Measurements from ENCODE around the gene HMGXB3. TPM values are rescaled to one million over a fixed set of nuclear protein-coding genes. Genes with fewer than 3 reads are reported as not detected.

The HMGXB3 gene
- total RNA-seq, 1 donor from 2014 or later, result 64.0 TPM

DNA sequence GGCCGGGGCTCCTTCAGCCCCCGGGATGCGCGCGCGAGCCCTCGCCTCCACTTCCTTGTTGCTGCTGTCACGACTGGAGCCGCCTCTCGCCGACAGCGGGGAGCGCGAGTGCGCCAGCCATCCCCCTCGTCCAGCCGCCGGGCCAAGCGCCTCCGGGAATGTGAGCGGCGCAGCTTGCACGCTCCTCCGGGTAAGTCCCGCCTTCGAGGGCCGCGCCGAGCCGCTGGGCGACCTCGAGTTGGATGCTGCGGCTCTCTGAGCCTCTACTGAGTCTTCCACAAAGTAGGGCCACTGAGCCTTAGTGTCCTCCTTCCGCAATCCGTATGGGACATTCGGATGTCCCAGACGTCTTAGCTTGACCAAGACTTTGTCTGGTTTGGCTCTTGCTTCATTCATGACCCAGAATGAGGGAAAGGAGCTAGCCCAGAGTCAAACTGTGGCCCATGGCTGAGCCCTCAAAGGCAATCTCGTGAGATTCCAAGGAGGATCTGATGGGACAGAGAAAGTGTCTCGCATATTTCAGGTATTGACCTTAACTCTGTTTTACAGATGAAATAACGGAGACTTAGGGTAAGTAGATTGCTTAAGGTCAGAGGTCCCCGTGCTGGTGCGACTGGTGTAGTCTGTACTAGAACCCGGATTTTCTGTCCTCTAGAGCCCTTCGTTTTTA, 586 bp downstream of the HMGXB3 start:
- Histone ChIP-seq H3K27me3 (ENCODE audit: control insufficient read depth, insufficient read depth, low read length) (no peaks in the 10 kb centered on the region), H3K4me3 (ENCODE audit: low read depth, low read length) (peak overlapping the region; percentile 94), H3K36me3 (ENCODE audit: control insufficient read depth, insufficient read depth, low read length) (no peaks in the 10 kb centered on the region)
- TF ChIP-seq, protein P1, sequence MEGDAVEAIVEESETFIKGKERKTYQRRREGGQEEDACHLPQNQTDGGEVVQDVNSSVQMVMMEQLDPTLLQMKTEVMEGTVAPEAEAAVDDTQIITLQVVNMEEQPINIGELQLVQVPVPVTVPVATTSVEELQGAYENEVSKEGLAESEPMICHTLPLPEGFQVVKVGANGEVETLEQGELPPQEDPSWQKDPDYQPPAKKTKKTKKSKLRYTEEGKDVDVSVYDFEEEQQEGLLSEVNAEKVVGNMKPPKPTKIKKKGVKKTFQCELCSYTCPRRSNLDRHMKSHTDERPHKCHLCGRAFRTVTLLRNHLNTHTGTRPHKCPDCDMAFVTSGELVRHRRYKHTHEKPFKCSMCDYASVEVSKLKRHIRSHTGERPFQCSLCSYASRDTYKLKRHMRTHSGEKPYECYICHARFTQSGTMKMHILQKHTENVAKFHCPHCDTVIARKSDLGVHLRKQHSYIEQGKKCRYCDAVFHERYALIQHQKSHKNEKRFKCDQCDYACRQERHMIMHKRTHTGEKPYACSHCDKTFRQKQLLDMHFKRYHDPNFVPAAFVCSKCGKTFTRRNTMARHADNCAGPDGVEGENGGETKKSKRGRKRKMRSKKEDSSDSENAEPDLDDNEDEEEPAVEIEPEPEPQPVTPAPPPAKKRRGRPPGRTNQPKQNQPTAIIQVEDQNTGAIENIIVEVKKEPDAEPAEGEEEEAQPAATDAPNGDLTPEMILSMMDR (IDR thresholded peaks at IDR 0.05; ENCODE audit: insufficient read depth, low read length, poor library complexity, severe bottlenecking), result no peak
- DNase-seq (ENCODE audit: low read depth), result no peak

DNA sequence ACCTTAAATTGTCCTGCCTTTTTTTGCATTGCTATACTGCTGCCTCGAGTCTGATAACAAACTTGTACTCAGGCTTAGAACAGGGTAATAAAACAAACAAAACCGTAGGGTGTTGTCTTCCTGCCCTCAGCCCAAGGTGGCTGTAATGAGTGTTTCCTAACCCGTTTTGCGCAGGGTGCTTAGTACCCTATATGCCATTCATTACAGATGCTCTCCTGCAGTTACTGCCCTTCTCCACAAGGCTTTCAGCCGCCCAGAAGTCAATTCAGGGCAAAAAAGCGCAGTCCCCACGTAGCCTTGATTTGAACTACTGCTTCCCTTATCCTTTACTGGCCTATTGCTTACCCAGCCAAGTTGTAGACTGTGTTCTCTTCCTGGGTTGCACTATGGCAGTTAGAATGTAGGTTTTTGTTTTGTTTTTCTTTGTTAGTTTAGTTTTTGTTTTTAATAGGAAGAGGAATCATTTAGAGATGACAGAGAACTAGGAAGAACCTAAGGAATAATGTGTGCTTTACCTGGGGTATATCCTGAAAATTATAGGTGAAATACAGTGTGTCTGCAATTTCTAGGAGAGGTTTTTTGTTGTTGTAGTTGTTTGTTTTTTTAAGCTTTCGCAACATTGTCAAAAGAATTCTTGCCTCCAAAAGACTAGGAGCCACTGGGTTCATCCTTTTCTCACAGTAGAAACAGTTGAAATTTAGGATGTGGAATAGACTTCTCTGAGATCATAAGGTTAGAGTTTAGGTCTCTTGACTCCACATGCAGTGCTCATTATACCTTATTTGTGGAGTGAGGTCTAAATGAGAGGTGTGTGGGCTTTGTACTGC, 1.3 kb downstream of the HMGXB3 start:
- Histone ChIP-seq H3K27me3 (ENCODE audit: control insufficient read depth, insufficient read depth, low read length) (no peaks in the 10 kb centered on the region), H3K4me3 (ENCODE audit: low read depth, low read length) (peak overlapping the region; percentile 94), H3K36me3 (ENCODE audit: control insufficient read depth, insufficient read depth, low read length) (no peaks in the 10 kb centered on the region)
- TF ChIP-seq, protein P1 (IDR thresholded peaks at IDR 0.05; ENCODE audit: insufficient read depth, low read length, poor library complexity, severe bottlenecking), result peak; percentile 63
- no peak for DNase-seq (ENCODE audit: low read depth)

DNA sequence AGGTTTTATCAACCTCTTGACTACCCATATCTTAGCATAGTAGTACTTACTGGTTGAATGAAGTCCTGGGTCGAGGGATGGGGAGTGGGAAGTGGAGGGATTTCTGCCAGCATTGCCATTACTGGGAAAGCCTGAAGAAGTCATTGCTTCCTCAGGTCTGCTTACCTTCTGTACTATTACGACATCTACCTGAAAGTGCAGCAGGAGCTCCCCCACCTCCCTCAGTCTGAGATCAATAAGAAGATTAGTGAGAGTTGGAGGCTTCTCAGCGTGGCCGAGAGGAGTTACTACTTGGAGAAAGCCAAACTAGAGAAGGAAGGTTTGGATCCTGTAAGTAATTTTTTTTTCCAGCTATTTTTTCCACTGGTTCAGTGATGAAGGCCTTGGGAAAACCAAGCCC, 5.8 kb downstream of the HMGXB3 start:
- no peaks in the 10 kb centered on the region for H3K27me3 ChIP-seq (ENCODE audit: control insufficient read depth, insufficient read depth, low read length)
- TF ChIP-seq, protein P1 (IDR thresholded peaks at IDR 0.05; ENCODE audit: insufficient read depth, low read length, poor library complexity, severe bottlenecking), result no peak
- no peak for DNase-seq (ENCODE audit: low read depth)
- peaks cover 2% of the 10 kb centered on the region for H3K36me3 ChIP-seq (ENCODE audit: control insufficient read depth, insufficient read depth, low read length)
- no peak overlapping the region for H3K4me3 ChIP-seq (ENCODE audit: low read depth, low read length)

DNA sequence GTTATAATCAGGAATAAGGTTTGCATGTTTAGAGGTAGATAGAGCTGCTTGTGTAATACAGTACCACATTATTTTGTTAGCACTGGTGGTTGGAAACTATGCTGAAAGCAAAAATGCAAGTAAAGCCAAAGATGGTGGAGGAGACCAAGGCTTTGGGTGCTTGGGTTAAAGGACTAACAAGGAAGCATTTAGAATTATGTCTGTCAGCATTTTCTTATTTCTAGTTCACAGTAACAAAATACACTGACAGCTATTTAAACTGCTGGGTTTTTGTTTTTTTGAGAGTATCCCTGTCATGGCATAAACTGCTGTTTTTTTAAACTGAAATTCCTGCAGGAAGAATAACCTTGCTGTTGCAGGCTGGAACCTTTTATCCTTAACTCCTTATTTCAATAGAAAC, 6.5 kb downstream of the HMGXB3 start:
- no peak overlapping the region for H3K4me3 ChIP-seq (ENCODE audit: low read depth, low read length)
- no peak for DNase-seq (ENCODE audit: low read depth)
- no peaks in the 10 kb centered on the region for H3K27me3 ChIP-seq (ENCODE audit: control insufficient read depth, insufficient read depth, low read length)
- TF ChIP-seq, protein P1 (IDR thresholded peaks at IDR 0.05; ENCODE audit: insufficient read depth, low read length, poor library complexity, severe bottlenecking), result no peak
- H3K36me3 ChIP-seq (ENCODE audit: control insufficient read depth, insufficient read depth, low read length), result peaks cover 2% of the 10 kb centered on the region

DNA sequence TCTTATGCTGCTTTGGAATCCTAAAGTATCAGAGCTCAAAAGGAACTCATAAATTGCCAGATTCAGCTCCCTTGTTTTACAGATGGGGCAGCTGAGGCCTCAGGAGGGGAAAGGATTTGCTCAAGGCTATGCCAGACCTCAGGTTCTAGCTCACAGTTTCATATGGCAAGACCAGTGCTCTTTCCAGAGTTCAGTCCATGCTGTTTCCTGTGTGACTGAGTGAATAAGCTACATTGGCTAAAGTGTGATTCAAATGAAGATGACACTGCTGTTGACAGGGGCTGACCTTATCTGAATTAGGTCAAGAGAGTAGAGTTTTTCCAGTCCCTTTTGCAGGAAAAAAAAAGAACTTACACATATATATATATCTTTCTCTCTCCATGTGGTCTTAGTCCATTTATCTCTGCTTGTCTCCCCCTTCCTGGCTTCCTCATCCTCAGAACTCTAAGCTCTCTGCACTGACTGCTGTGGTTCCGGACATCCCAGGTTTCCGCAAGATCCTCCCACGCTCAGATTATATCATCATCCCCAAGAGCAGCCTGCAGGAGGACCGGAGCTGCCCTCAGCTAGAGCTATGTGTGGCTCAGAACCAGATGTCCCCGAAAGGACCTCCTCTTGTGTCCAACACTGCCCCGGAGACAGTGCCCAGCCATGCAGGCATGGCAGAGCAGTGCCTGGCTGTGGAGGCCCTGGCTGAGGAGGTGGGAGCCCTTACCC, 9.3 kb downstream of the HMGXB3 start:
- Histone ChIP-seq H3K36me3 (ENCODE audit: control insufficient read depth, insufficient read depth, low read length) (peaks cover 4% of the 10 kb centered on the region), H3K4me3 (ENCODE audit: low read depth, low read length) (no peak overlapping the region), H3K27me3 (ENCODE audit: control insufficient read depth, insufficient read depth, low read length) (no peaks in the 10 kb centered on the region)
- TF ChIP-seq, protein P1 (IDR thresholded peaks at IDR 0.05; ENCODE audit: insufficient read depth, low read length, poor library complexity, severe bottlenecking), result no peak
- no peak for DNase-seq (ENCODE audit: low read depth)
